ENCODE measurements around the gene RRP9. TPM values are rescaled to one million over a fixed set of nuclear protein-coding genes. Genes with fewer than 3 reads are reported as not detected.
A peak's percentile ranks its signal among the peaks of the same experiment; 100 is the strongest.

Gene RRP9
- total RNA-seq, 1 donor from 2014 or later = 10.5 TPM

GRCh38 chr3:51891242-51892039 lies 50.3 kb downstream of the RRP9 start:
- Histone ChIP-seq H3F3A (ENCODE audit: low read depth) (no peaks in the 10 kb centered on the region), H3K4me1 (peaks cover 4% of the 10 kb centered on the region), H3K9me3 (ENCODE audit: low read depth) (no peaks in the 10 kb centered on the region), H3K79me2 (ENCODE audit: low read depth) (no peaks in the 10 kb centered on the region), H3K4me2 (no peak overlapping the region), H2AFZ (replicated peaks) (no peak overlapping the region), H4K20me1 (ENCODE audit: low read depth) (no peaks in the 10 kb centered on the region), H3K27me3 (no peaks in the 10 kb centered on the region), H3K27ac (no peak overlapping the region), H3K36me3 (no peaks in the 10 kb centered on the region), H3K4me3 (no peak overlapping the region), H3K9ac (no peak overlapping the region)
- H3K36me3 Mint-ChIP-seq = no peaks in the 10 kb centered on the region
- peaks cover 7% of the 10 kb centered on the region for H3K27me3 Mint-ChIP-seq (ENCODE audit: insufficient read depth, low read depth)
- H3K4me1 Mint-ChIP-seq = peaks cover 13% of the 10 kb centered on the region
- no peaks in the 10 kb centered on the region for H3K9me3 Mint-ChIP-seq
- no peak overlapping the region for H3K4me3 Mint-ChIP-seq
- H3K27ac Mint-ChIP-seq = peak overlapping the region; percentile 23
- no peak for DNase-seq (ENCODE audit: low spot score)
- TF ChIP-seq CTCF (IDR thresholded peaks at IDR 0.05) (no peak), EZH2 (IDR thresholded peaks at IDR 0.05) (no peak), EZH2phosphoT487 (IDR thresholded peaks at IDR 0.05) (no peak)

- H3F3A ChIP-seq (ENCODE audit: low read depth) = no peaks in the 10 kb centered on the region
- no peak overlapping the region for H3K4me3 Mint-ChIP-seq
- H3K4me2 ChIP-seq = no peak overlapping the region
- H4K20me1 ChIP-seq (ENCODE audit: low read depth) = no peaks in the 10 kb centered on the region
- H3K4me1 ChIP-seq = peaks cover 4% of the 10 kb centered on the region
- peaks cover 11% of the 10 kb centered on the region for H3K4me1 Mint-ChIP-seq
- H3K27me3 ChIP-seq = no peaks in the 10 kb centered on the region
- no peak overlapping the region for H3K9ac ChIP-seq
- no peak overlapping the region for H2AFZ ChIP-seq (replicated peaks)
- H3K4me3 ChIP-seq = no peak overlapping the region
- no peaks in the 10 kb centered on the region for H3K9me3 Mint-ChIP-seq
- no peaks in the 10 kb centered on the region for H3K36me3 Mint-ChIP-seq
- no peaks in the 10 kb centered on the region for H3K36me3 ChIP-seq
- no peak for DNase-seq (ENCODE audit: low spot score)
- no peaks in the 10 kb centered on the region for H3K9me3 ChIP-seq (ENCODE audit: low read depth)
- H3K79me2 ChIP-seq (ENCODE audit: low read depth) = no peaks in the 10 kb centered on the region
- H3K27ac Mint-ChIP-seq = no peak overlapping the region
- no peak for TF ChIP-seq CTCF (IDR thresholded peaks at IDR 0.05)
- TF ChIP-seq EZH2 (IDR thresholded peaks at IDR 0.05) = no peak
- no peak for TF ChIP-seq EZH2phosphoT487 (IDR thresholded peaks at IDR 0.05)
- peaks cover 6% of the 10 kb centered on the region for H3K27me3 Mint-ChIP-seq (ENCODE audit: insufficient read depth, low read depth)
- no peak overlapping the region for H3K27ac ChIP-seq
These were observed 53.1 kb downstream of the RRP9 start for GRCh38 chr3:51888463-51889105.

GRCh38 chr3:51887620-51888019 lies 54.1 kb downstream of the RRP9 start:
- Histone ChIP-seq H2AFZ (replicated peaks) (no peak overlapping the region), H3K79me2 (ENCODE audit: low read depth) (no peaks in the 10 kb centered on the region), H3K9me3 (ENCODE audit: low read depth) (no peaks in the 10 kb centered on the region), H4K20me1 (ENCODE audit: low read depth) (no peaks in the 10 kb centered on the region), H3K9ac (no peak overlapping the region), H3K4me1 (peaks cover 4% of the 10 kb centered on the region), H3K36me3 (no peaks in the 10 kb centered on the region), H3K27me3 (no peaks in the 10 kb centered on the region), H3K27ac (no peak overlapping the region), H3F3A (ENCODE audit: low read depth) (no peaks in the 10 kb centered on the region), H3K4me2 (no peak overlapping the region), H3K4me3 (no peak overlapping the region)
- Mint-ChIP-seq H3K9me3 (no peaks in the 10 kb centered on the region), H3K27ac (no peak overlapping the region), H3K36me3 (no peaks in the 10 kb centered on the region), H3K27me3 (ENCODE audit: insufficient read depth, low read depth) (peaks cover 6% of the 10 kb centered on the region), H3K4me3 (no peak overlapping the region), H3K4me1 (peaks cover 11% of the 10 kb centered on the region)
- TF ChIP-seq EZH2 (IDR thresholded peaks at IDR 0.05) (no peak), CTCF (IDR thresholded peaks at IDR 0.05) (no peak), EZH2phosphoT487 (IDR thresholded peaks at IDR 0.05) (no peak)
- DNase-seq (ENCODE audit: low spot score) = no peak

All from neural progenitor cell (in vitro differentiated cells).